GM12878 (cell line): ENCODE results near the gene AP2B1. TPM values are rescaled to one million over a fixed set of nuclear protein-coding genes. Genes with fewer than 3 reads are reported as not detected.

Source experiments
- ATAC-seq: fragments of 200-7000 bp; cut with Tn5 transposase; 3 replicates; pipeline ENCODE4 v1.9.1; 2020; ENCODE audit warnings: mild to moderate bottlenecking, moderate library complexity
- BruUV-seq: library from RNA; stranded (reverse); fragments of 400-500 nt; replicated peaks from 2 replicates; lab custom pipeline; 2021; lab: Mats Ljungman, UMichigan
- CTCF ChIA-PET: fragments of 300-600 bp; sonication (Branson Sonifier 250); formaldehyde crosslinking; extraction: SDS; loops from one replicate; lab custom pipeline; 2021; ENCODE audit warnings: inconsistent platforms; lab: Yijun Ruan, JAX
- POLR2A ChIA-PET: fragments of 350-600 bp; formaldehyde crosslinking; extraction: SDS; loops from one replicate; lab custom pipeline; 2021; ENCODE audit warnings: inconsistent platforms; lab: Charles Lee
- RAD21 ChIA-PET: fragments of 300-600 bp; sonication (Branson Sonifier 250); formaldehyde crosslinking; loops from one replicate; lab custom pipeline; 2023; ENCODE audit warnings: antibody characterized with exemption; ENCODE audit not compliant: unreplicated experiment; lab: Charles Lee
- SMC1A ChIA-PET: fragments of 300-600 bp; sonication (Branson Sonifier 250); formaldehyde crosslinking; loops from one replicate; lab custom pipeline; 2023; ENCODE audit not compliant: unreplicated experiment, uncharacterized antibody; lab: Charles Lee
- DNase-seq: peaks from one replicate; pipeline ENCODE4 v3.0.0-alpha.2; 2011; ENCODE audit warnings: low read depth, low spot score
- FAIRE-seq: peaks from 3 replicates; lab custom pipeline; 2011; peaks lifted over from hg19 to GRCh38; lab: Jason Lieb, UNC
- H2AFZ ChIP-seq: 2 replicates; pipeline ENCODE4 v1.6.0; 2011; ENCODE audit warnings: low read depth, low read length, control low read depth; ENCODE audit not compliant: control insufficient read depth
- H3K27ac ChIP-seq: 2 replicates; pipeline ENCODE4 v1.5.1; 2011; ENCODE audit warnings: control low read depth; ENCODE audit not compliant: control insufficient read depth, insufficient read depth
- H3K27me3 ChIP-seq, 2 experiments: replicated peaks in 1 of 2; 2 replicates each; pipeline versions ENCODE4 v1.6.0 to v1.6.1; 2011; ENCODE audit warnings: low read length in 1 of 2; ENCODE audit not compliant: control insufficient read depth in 2 of 2, insufficient read depth in 2 of 2
- H3K36me3 ChIP-seq, 2 experiments: 2 replicates each; pipeline ENCODE4 v1.5.1; 2011; ENCODE audit warnings: low read length in 1 of 2; ENCODE audit not compliant: control insufficient read depth in 2 of 2, insufficient read depth in 2 of 2
- H3K4me1 ChIP-seq: 2 replicates; pipeline ENCODE4 v1.6.1; 2011; ENCODE audit warnings: mild to moderate bottlenecking, low read length, moderate library complexity, mixed read lengths; ENCODE audit not compliant: control insufficient read depth, insufficient read depth
- H3K4me2 ChIP-seq: 2 replicates; pipeline ENCODE4 v1.6.0; 2011; ENCODE audit warnings: control low read depth; ENCODE audit not compliant: control insufficient read depth, insufficient read depth
- H3K4me3 ChIP-seq: fragments of 200-600 bp; sonication (generic); 2 replicates; pipeline ENCODE4 v1.5.1; 2016
- H3K79me2 ChIP-seq: 2 replicates; pipeline ENCODE4 v1.6.0; 2011; ENCODE audit warnings: low read length; ENCODE audit not compliant: control insufficient read depth, insufficient read depth
- H3K9ac ChIP-seq: 2 replicates; pipeline ENCODE4 v1.8.0; 2011; ENCODE audit warnings: low read length, control low read depth, mixed read lengths; ENCODE audit not compliant: control insufficient read depth, insufficient read depth
- H3K9me3 ChIP-seq: replicated peaks from 3 replicates; pipeline ENCODE4 v1.5.1; 2011; ENCODE audit warnings: mild to moderate bottlenecking, low read length; ENCODE audit not compliant: control insufficient read depth, insufficient read depth
- H4K20me1 ChIP-seq: 2 replicates; pipeline ENCODE4 v1.6.0; 2011; ENCODE audit not compliant: control insufficient read depth, insufficient read depth
- BHLHE40 ChIP-seq, 2 experiments: fragments of 450-650 bp in 1 of 2; IDR thresholded peaks; 2 replicates each; pipeline ENCODE4 v1.6.1; 2011 to 2017; ENCODE audit warnings: low read depth in 2 of 2, borderline replicate concordance in 1 of 2, improper control_type of control experiment in 1 of 2, low read length in 1 of 2, mild to moderate bottlenecking in 1 of 2
- CHD2 ChIP-seq: IDR thresholded peaks from 2 replicates; pipeline ENCODE4 v1.6.1; 2011; ENCODE audit warnings: low read depth, low read length, improper control_type of control experiment, borderline replicate concordance
- HDAC6 ChIP-seq: fragments of 200-600 bp; sonication (generic); IDR thresholded peaks from one replicate; pipeline ENCODE4 v1.8.0; 2017; ENCODE audit warnings: antibody characterized with exemption; ENCODE audit not compliant: unreplicated experiment
- MXI1 ChIP-seq: fragments of 150-350 bp; IDR thresholded peaks from 2 replicates; pipeline ENCODE4 v1.6.1; 2011; ENCODE audit warnings: low read depth, mild to moderate bottlenecking, inconsistent platforms, low read length, improper control_type of control experiment
- POLR2AphosphoS5 ChIP-seq: IDR thresholded peaks from 2 replicates; pipeline ENCODE4 v1.6.1; 2011; ENCODE audit warnings: mild to moderate bottlenecking, low read length, inconsistent platforms
- POU2F2 ChIP-seq: IDR thresholded peaks from 3 replicates; pipeline ENCODE4 v1.6.1; 2011; ENCODE audit warnings: low read depth, mild to moderate bottlenecking, low read length, borderline replicate concordance
- SIN3A ChIP-seq: IDR thresholded peaks from 2 replicates; pipeline ENCODE4 v1.6.1; 2012; ENCODE audit warnings: low read depth, low read length, improper control_type of control experiment
- TCF3 ChIP-seq: IDR thresholded peaks from 2 replicates; pipeline ENCODE4 v1.6.1; 2012; ENCODE audit warnings: low read depth, mild to moderate bottlenecking, low read length, borderline replicate concordance; ENCODE audit not compliant: insufficient read depth
- TCF7 ChIP-seq: IDR thresholded peaks from 2 replicates; pipeline ENCODE4 v1.6.1; 2014; ENCODE audit warnings: antibody characterized with exemption, borderline replicate concordance
- YBX1 ChIP-seq: fragments of 450-650 bp; IDR thresholded peaks from 2 replicates; pipeline ENCODE4 v1.6.1; 2016; ENCODE audit warnings: antibody characterized with exemption
- YY1 ChIP-seq: IDR thresholded peaks from 2 replicates; pipeline ENCODE4 v1.6.1; 2011; ENCODE audit warnings: low read depth, mild to moderate bottlenecking, low read length
- WGBS: methylation state at CpG from one replicate; pipeline ENCODE4 v1.1.6; 2016; ENCODE audit warnings: low lambda C conversion rate; ENCODE audit not compliant: insufficient replicate concordance, insufficient coverage; ENCODE audit errors: missing lambda C conversion rate; 5-methylcytosine and 5-hydroxymethylcytosine counted together
- in situ Hi-C: fragments of 300-500 bp; cut with MboI; formaldehyde crosslinking; loops from 9 replicates; pipeline ENCODE4 v1.14.3; 2018; ENCODE audit warnings: mixed read lengths
- intact Hi-C: fragments of 100-400 bp; cut with micrococcal nuclease; formaldehyde crosslinking; loops from one replicate; pipeline ENCODE4 v1.14.2; 2022; ENCODE audit not compliant: unreplicated experiment
- polyA plus RNA-seq, 11 experiments: library from polyadenylated mRNA; depleted of rRNA in 4 of 11; unstranded in 6 of 11; stranded (reverse) in 5 of 11; fragments of >200 nt; fragmentation: Nextera tagmentation in 4 of 11; fragmentation: Illumina TruSeq in 1 of 11; extraction: Ambion mirVana in 4 of 11; extraction: Trizol in 1 of 11; gene quantifications; 1 replicate in 1 of 11; 2 replicates in 10 of 11; pipeline versions ENCODE4 v1.2.1 to v1.2.3, GENCODE V29; 2011 to 2016; ENCODE audit warnings: inconsistent platforms in 2 of 11, missing spikeins in 2 of 11, low read depth in 1 of 11
- total RNA-seq, 4 experiments: library from RNA; depleted of rRNA in 3 of 4; stranded (reverse); fragments of >200 nt in 3 of 4; fragmentation: Illumina TruSeq in 1 of 4; extraction: Trizol in 1 of 4; gene quantifications; 2 replicates each; pipeline versions ENCODE4 v1.2.1 to v1.2.3, GENCODE V29; 2013 to 2021
- TF ChIP-seq, protein P1 (sequence below): fragments of 150-350 bp; IDR thresholded peaks from 2 replicates; pipeline ENCODE4 v1.6.1; 2016; ENCODE audit warnings: low read depth, low read length
- TF ChIP-seq, protein P2 (sequence below): fragments of 450-650 bp; formaldehyde crosslinking; IDR thresholded peaks from 2 replicates; pipeline ENCODE4 v1.5.0; 2022; ENCODE audit warnings: mild to moderate bottlenecking, missing genetic modification characterization
- TF ChIP-seq, protein P3 (sequence below): fragments of 450-650 bp; IDR thresholded peaks from 2 replicates; pipeline ENCODE4 v1.6.1; 2017; ENCODE audit warnings: mild to moderate bottlenecking, moderate library complexity

Gene AP2B1
- total and polyA plus RNA-seq, 10 of the 15 experiments (the other 5 are each of a cell fraction or from before 2014, with no cell fraction given) = 18.6 to 112 (median 53.9) TPM

DNA sequence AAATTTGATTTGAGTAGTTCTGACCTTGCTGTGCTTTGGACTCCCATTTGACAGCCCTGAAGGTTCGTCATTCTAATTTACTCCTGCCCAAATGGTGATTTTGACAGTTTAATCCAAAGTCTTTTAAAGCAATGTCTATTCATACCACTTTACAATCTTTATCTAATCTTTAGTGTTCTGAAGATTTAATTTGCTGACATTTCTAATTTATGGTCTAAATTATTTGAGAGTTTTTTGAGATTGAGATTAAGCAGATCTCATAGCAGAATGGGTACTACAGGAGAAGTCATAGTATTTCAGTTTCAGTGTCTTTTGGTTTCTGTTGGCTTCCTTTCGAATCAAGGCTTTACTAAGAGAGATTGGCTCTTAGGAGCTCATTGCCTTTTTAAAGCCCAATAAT, 111.7 kb downstream of the AP2B1 start:
- ATAC-seq = no peak
- DNase-seq = no peak
- ChIA-PET RAD21 (no interaction called here), CTCF (interaction anchor here (0.9 kb wide), 1 partner anchor 9 kb away, joined by 3 read pairs; no protein-coding TSS in a partner anchor), POLR2A (no interaction called here), SMC1A (interaction anchor here (0.5 to 0.7 kb wide), 2 partner anchors 11 to 236 kb away, joined by 3 read pairs; no protein-coding TSS in a partner anchor)
- 95% methylated on average over 2 of the region's 2 CpGs for WGBS
- H3K4me1 ChIP-seq = no peaks in the 10 kb centered on the region
- no peak for FAIRE-seq
- H3K9me3 ChIP-seq = no peaks in the 10 kb centered on the region
- no peak overlapping the region for H3K4me3 ChIP-seq
- no peaks in the 10 kb centered on the region for H3K79me2 ChIP-seq
- H3K36me3 ChIP-seq = peaks cover 3 to 7% of the 10 kb centered on the region in 2 experiments
- in situ Hi-C loops = no loop called here
- no peak overlapping the region for H3K4me2 ChIP-seq
- no peaks in the 10 kb centered on the region for H4K20me1 ChIP-seq
- intact Hi-C loops = no loop called here
- H3K27ac ChIP-seq = no peak overlapping the region
- TF ChIP-seq, protein P1, sequence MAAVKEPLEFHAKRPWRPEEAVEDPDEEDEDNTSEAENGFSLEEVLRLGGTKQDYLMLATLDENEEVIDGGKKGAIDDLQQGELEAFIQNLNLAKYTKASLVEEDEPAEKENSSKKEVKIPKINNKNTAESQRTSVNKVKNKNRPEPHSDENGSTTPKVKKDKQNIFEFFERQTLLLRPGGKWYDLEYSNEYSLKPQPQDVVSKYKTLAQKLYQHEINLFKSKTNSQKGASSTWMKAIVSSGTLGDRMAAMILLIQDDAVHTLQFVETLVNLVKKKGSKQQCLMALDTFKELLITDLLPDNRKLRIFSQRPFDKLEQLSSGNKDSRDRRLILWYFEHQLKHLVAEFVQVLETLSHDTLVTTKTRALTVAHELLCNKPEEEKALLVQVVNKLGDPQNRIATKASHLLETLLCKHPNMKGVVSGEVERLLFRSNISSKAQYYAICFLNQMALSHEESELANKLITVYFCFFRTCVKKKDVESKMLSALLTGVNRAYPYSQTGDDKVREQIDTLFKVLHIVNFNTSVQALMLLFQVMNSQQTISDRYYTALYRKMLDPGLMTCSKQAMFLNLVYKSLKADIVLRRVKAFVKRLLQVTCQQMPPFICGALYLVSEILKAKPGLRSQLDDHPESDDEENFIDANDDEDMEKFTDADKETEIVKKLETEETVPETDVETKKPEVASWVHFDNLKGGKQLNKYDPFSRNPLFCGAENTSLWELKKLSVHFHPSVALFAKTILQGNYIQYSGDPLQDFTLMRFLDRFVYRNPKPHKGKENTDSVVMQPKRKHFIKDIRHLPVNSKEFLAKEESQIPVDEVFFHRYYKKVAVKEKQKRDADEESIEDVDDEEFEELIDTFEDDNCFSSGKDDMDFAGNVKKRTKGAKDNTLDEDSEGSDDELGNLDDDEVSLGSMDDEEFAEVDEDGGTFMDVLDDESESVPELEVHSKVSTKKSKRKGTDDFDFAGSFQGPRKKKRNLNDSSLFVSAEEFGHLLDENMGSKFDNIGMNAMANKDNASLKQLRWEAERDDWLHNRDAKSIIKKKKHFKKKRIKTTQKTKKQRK = no peak
- TF ChIP-seq, protein P2, sequence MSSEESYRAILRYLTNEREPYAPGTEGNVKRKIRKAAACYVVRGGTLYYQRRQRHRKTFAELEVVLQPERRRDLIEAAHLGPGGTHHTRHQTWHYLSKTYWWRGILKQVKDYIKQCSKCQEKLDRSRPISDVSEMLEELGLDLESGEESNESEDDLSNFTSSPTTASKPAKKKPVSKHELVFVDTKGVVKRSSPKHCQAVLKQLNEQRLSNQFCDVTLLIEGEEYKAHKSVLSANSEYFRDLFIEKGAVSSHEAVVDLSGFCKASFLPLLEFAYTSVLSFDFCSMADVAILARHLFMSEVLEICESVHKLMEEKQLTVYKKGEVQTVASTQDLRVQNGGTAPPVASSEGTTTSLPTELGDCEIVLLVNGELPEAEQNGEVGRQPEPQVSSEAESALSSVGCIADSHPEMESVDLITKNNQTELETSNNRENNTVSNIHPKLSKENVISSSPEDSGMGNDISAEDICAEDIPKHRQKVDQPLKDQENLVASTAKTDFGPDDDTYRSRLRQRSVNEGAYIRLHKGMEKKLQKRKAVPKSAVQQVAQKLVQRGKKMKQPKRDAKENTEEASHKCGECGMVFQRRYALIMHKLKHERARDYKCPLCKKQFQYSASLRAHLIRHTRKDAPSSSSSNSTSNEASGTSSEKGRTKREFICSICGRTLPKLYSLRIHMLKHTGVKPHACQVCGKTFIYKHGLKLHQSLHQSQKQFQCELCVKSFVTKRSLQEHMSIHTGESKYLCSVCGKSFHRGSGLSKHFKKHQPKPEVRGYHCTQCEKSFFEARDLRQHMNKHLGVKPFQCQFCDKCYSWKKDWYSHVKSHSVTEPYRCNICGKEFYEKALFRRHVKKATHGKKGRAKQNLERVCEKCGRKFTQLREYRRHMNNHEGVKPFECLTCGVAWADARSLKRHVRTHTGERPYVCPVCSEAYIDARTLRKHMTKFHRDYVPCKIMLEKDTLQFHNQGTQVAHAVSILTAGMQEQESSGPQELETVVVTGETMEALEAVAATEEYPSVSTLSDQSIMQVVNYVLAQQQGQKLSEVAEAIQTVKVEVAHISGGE (CRISPR knock-in tag) = no peak
- TF ChIP-seq POU2F2 (no peak), POLR2AphosphoS5 (no peak), HDAC6 (no peak), TCF3 (no peak), MXI1 (no peak), YY1 (no peak), TCF7 (no peak), CHD2 (no peak), BHLHE40 (IDR thresholded peaks at IDR 0.05; ENCODE audit: borderline replicate concordance in 1 of 2, low read depth in 2 of 2, low read length in 1 of 2) (no peak), YBX1 (no peak), SIN3A (no peak)
- TF ChIP-seq, protein P3, sequence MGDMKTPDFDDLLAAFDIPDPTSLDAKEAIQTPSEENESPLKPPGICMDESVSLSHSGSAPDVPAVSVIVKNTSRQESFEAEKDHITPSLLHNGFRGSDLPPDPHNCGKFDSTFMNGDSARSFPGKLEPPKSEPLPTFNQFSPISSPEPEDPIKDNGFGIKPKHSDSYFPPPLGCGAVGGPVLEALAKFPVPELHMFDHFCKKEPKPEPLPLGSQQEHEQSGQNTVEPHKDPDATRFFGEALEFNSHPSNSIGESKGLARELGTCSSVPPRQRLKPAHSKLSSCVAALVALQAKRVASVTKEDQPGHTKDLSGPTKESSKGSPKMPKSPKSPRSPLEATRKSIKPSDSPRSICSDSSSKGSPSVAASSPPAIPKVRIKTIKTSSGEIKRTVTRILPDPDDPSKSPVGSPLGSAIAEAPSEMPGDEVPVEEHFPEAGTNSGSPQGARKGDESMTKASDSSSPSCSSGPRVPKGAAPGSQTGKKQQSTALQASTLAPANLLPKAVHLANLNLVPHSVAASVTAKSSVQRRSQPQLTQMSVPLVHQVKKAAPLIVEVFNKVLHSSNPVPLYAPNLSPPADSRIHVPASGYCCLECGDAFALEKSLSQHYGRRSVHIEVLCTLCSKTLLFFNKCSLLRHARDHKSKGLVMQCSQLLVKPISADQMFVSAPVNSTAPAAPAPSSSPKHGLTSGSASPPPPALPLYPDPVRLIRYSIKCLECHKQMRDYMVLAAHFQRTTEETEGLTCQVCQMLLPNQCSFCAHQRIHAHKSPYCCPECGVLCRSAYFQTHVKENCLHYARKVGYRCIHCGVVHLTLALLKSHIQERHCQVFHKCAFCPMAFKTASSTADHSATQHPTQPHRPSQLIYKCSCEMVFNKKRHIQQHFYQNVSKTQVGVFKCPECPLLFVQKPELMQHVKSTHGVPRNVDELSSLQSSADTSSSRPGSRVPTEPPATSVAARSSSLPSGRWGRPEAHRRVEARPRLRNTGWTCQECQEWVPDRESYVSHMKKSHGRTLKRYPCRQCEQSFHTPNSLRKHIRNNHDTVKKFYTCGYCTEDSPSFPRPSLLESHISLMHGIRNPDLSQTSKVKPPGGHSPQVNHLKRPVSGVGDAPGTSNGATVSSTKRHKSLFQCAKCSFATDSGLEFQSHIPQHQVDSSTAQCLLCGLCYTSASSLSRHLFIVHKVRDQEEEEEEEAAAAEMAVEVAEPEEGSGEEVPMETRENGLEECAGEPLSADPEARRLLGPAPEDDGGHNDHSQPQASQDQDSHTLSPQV = no peak
- no TSS peak for BruUV-seq
- H2AFZ ChIP-seq = no peak overlapping the region
- H3K9ac ChIP-seq = no peak overlapping the region
- H3K27me3 ChIP-seq = no peaks in the 10 kb centered on the region
